Measurements from ENCODE around the gene CNIH4. TPM values are rescaled to one million over a fixed set of nuclear protein-coding genes. Genes with fewer than 3 reads are reported as not detected.
A peak's percentile ranks its signal among the peaks of the same experiment; 100 is the strongest.
"Not testable (repeated sequence)": the region's sequence is repeated elsewhere in the genome, so short reads cannot be mapped to it uniquely, and the experiment has no call there.

The CNIH4 gene
- polyA plus RNA-seq (ENCODE audit: insufficient read length in 4 of 4): 10 to 100 TPM; 50.9 to 55.8 (median 53.4) TPM

GRCh38 chr1:224356685-224357625, at the start of gene CNIH4:
Gene CNIH4 (plus strand): TSS chr1:224356879. CDS start chr1:224356925, 46 bp downstream.
- DNase-seq (ENCODE audit: low read depth in 4 of 4, low spot score in 3 of 4): peak; percentile 81 to 92 (median 90)

- no peak for DNase-seq (ENCODE audit: low read depth in 4 of 4, low spot score in 3 of 4)
These were observed 48.6 kb upstream of the CNIH4 start for GRCh38 chr1:224308064-224308463.

- not testable (repeated sequence) for DNase-seq (ENCODE audit: low read depth in 4 of 4, low spot score in 3 of 4)
These were observed 45.2 kb upstream of the CNIH4 start for GRCh38 chr1:224311503-224311902.

GRCh38 chr1:224312025-224312424, 44.7 kb upstream of the CNIH4 start:
- no peak for DNase-seq (ENCODE audit: low read depth in 4 of 4, low spot score in 3 of 4)

GRCh38 chr1:224317383-224318045, 39.2 kb upstream of the CNIH4 start:
- DNase-seq (ENCODE audit: low read depth in 4 of 4, low spot score in 3 of 4): no peak

- no peak for DNase-seq (ENCODE audit: low read depth in 4 of 4, low spot score in 3 of 4)
These were observed 35.0 kb upstream of the CNIH4 start for GRCh38 chr1:224321706-224322105.

GRCh38 chr1:224325959-224326358, 30.7 kb upstream of the CNIH4 start:
- no peak for DNase-seq (ENCODE audit: low read depth in 4 of 4, low spot score in 3 of 4)

- DNase-seq (ENCODE audit: low read depth in 4 of 4, low spot score in 3 of 4): no peak
These were observed 28.0 kb upstream of the CNIH4 start for GRCh38 chr1:224328644-224329043.

GRCh38 chr1:224329484-224329841, 27.2 kb upstream of the CNIH4 start:
- no peak for DNase-seq (ENCODE audit: low read depth in 4 of 4, low spot score in 3 of 4)

GRCh38 chr1:224329842-224330753, 26.6 kb upstream of the CNIH4 start, which contains the start of gene NVL:
Gene NVL (minus strand): TSS chr1:224330172. CDS start chr1:224330127, 45 bp downstream.
- peak; percentile 79 to 89 (median 80) for DNase-seq (ENCODE audit: low read depth in 4 of 4, low spot score in 3 of 4)

GRCh38 chr1:224331326-224331725, 25.4 kb upstream of the CNIH4 start:
- no peak for DNase-seq (ENCODE audit: low read depth in 4 of 4, low spot score in 3 of 4)

GRCh38 chr1:224331824-224332223, 24.9 kb upstream of the CNIH4 start:
- DNase-seq (ENCODE audit: low read depth in 4 of 4, low spot score in 3 of 4): no peak

- peak in 1 of 4 donors; percentile 37 for DNase-seq (ENCODE audit: low read depth in 4 of 4, low spot score in 3 of 4)
These were observed 23.3 kb upstream of the CNIH4 start for GRCh38 chr1:224333309-224333926.

- DNase-seq (ENCODE audit: low read depth in 4 of 4, low spot score in 3 of 4): no peak
These were observed 22.5 kb upstream of the CNIH4 start for GRCh38 chr1:224333939-224334786.

- no peak for DNase-seq (ENCODE audit: low read depth in 4 of 4, low spot score in 3 of 4)
These were observed 18.4 kb upstream of the CNIH4 start for GRCh38 chr1:224338150-224338838.

GRCh38 chr1:224339442-224340033, 17.1 kb upstream of the CNIH4 start:
- no peak for DNase-seq (ENCODE audit: low read depth in 4 of 4, low spot score in 3 of 4)

- not testable (repeated sequence) for DNase-seq (ENCODE audit: low read depth in 4 of 4, low spot score in 3 of 4)
These were observed 16.0 kb upstream of the CNIH4 start for GRCh38 chr1:224340453-224341384.
